HCT116 (cell line): Measurements from ENCODE around the gene RNF152. TPM values are rescaled to one million over a fixed set of nuclear protein-coding genes. Genes with fewer than 3 reads are reported as not detected.

Experiments used
- ATAC-seq: fragments of 200-7000 bp; cut with Tn5 transposase; 2 replicates; pipeline ENCODE4 v1.9.1; 2020; ENCODE audit warnings: mild to moderate bottlenecking, moderate library complexity
- BruUV-seq: library from RNA; stranded (reverse); fragments of 400-500 nt; replicated peaks from 2 replicates; lab custom pipeline; 2021; lab: Mats Ljungman, UMichigan
- CTCF ChIA-PET: fragments of 300-600 bp; sonication (Branson Sonifier 250); formaldehyde crosslinking; loops from one replicate; lab custom pipeline; 2021; ENCODE audit warnings: antibody characterized with exemption; lab: Charles Lee
- POLR2A ChIA-PET: fragments of 300-600, 350-600 bp; sonication (Branson Sonifier 250); formaldehyde crosslinking; loops from one replicate; lab custom pipeline; 2021; ENCODE audit warnings: antibody characterized with exemption; lab: Charles Lee
- RAD21 ChIA-PET, 2 experiments: fragments of 300-600 bp; sonication (Branson Sonifier 250); formaldehyde crosslinking; loops; one replicate each; lab custom pipeline; 2023; ENCODE audit warnings: low total read pairs in 2 of 2; ENCODE audit not compliant: uncharacterized antibody in 2 of 2, unreplicated experiment in 2 of 2, low non-redundant PET in 1 of 2; lab: Charles Lee
- DNase-seq: peaks from one replicate; pipeline ENCODE4 v3.0.0-alpha.2; 2010; ENCODE audit warnings: low read depth, low spot score
- H2AFZ ChIP-seq: fragments of 200-600 bp; shearing (Covaris generic), sonication (generic); 2 replicates; pipeline ENCODE4 v1.6.1; 2017; ENCODE audit warnings: low read depth, mixed run types, mixed read lengths, antibody characterized with exemption, low read length; ENCODE audit not compliant: poor library complexity, severe bottlenecking
- H3K27ac ChIP-seq: 2 replicates; pipeline ENCODE4 v1.5.1; 2012; ENCODE audit warnings: low read depth, low read length
- H3K27me3 ChIP-seq: fragments of 200-600 bp; sonication (generic); 2 replicates; pipeline ENCODE4 v1.6.1; 2016; ENCODE audit warnings: mixed run types, low read length, mixed read lengths; ENCODE audit not compliant: insufficient read depth
- H3K36me3 ChIP-seq, 2 experiments: fragments of 200-500 bp in 1 of 2; fragments of 200-600 bp in 1 of 2; sonication (Bioruptor generic) in 1 of 2; sonication (generic) in 1 of 2; 2 replicates each; pipeline versions ENCODE4 v1.5.1 to v1.6.1; 2014 to 2016; ENCODE audit warnings: low read length in 2 of 2, inconsistent platforms in 1 of 2, mixed read lengths in 1 of 2, mixed run types in 1 of 2; ENCODE audit not compliant: insufficient read depth in 2 of 2, control insufficient read depth in 1 of 2
- H3K4me1 ChIP-seq, 2 experiments: fragments of 200-600 bp in 1 of 2; sonication (generic) in 1 of 2; 2 replicates each; pipeline versions ENCODE4 v1.5.1 to v1.6.1; 2012 to 2017; ENCODE audit warnings: low read length in 2 of 2, inconsistent platforms in 1 of 2, mild to moderate bottlenecking in 1 of 2, mixed read lengths in 1 of 2, mixed run types in 1 of 2, moderate library complexity in 1 of 2; ENCODE audit not compliant: insufficient read depth in 2 of 2, control insufficient read depth in 1 of 2
- H3K4me2 ChIP-seq: fragments of 200-600 bp; sonication (generic); 2 replicates; pipeline ENCODE4 v1.6.1; 2017; ENCODE audit warnings: mixed run types, low read length, mixed read lengths
- H3K4me3 ChIP-seq, 2 experiments: fragments of 200-600 bp in 1 of 2; sonication (generic) in 1 of 2; replicated peaks in 1 of 2; 2 replicates each; pipeline ENCODE4 v1.5.1; 2011 to 2016; ENCODE audit warnings: low read length in 2 of 2, control low read depth in 1 of 2, low read depth in 1 of 2, mild to moderate bottlenecking in 1 of 2, mixed read lengths in 1 of 2, mixed run types in 1 of 2
- H3K79me2 ChIP-seq: fragments of 200-600 bp; sonication (generic); 2 replicates; pipeline ENCODE4 v1.6.1; 2017; ENCODE audit warnings: mild to moderate bottlenecking, mixed run types, low read length, moderate library complexity, mixed read lengths; ENCODE audit not compliant: insufficient read depth
- H3K9ac ChIP-seq: fragments of 200-600 bp; sonication (generic); 2 replicates; pipeline ENCODE4 v1.6.1; 2016; ENCODE audit warnings: low read length, mixed read lengths
- H3K9me2 ChIP-seq: fragments of 200-600 bp; sonication (generic), shearing (Covaris generic); 2 replicates; pipeline ENCODE4 v1.6.1; 2017; ENCODE audit warnings: mixed run types, mild to moderate bottlenecking, moderate library complexity; ENCODE audit not compliant: insufficient read depth
- H3K9me3 ChIP-seq, 2 experiments: fragments of 200-500 bp in 1 of 2; fragments of 200-600 bp in 1 of 2; sonication (Bioruptor generic) in 1 of 2; sonication (generic) in 1 of 2; 2 replicates each; pipeline ENCODE4 v1.6.1; 2014 to 2017; ENCODE audit warnings: low read length in 2 of 2, mixed read lengths in 2 of 2, inconsistent platforms in 1 of 2, low read depth in 1 of 2, mild to moderate bottlenecking in 1 of 2, mixed run types in 1 of 2, moderate library complexity in 1 of 2; ENCODE audit not compliant: control insufficient read depth in 1 of 2, insufficient read depth in 1 of 2
- H4K20me1 ChIP-seq: fragments of 200-600 bp; sonication (generic), shearing (Covaris generic); 2 replicates; pipeline ENCODE4 v1.6.1; 2017; ENCODE audit warnings: mixed run types, mild to moderate bottlenecking, moderate library complexity; ENCODE audit not compliant: insufficient read depth
- CBX3 ChIP-seq: IDR thresholded peaks from 2 replicates; pipeline ENCODE4 v1.6.1; 2012; ENCODE audit warnings: low read depth
- CEBPB ChIP-seq: IDR thresholded peaks from 2 replicates; pipeline ENCODE4 v1.6.1; 2012; ENCODE audit warnings: low read depth
- EZH2 ChIP-seq: fragments of 200-600 bp; sonication (generic); IDR thresholded peaks from 2 replicates; pipeline ENCODE4 v1.6.1; 2017; ENCODE audit warnings: antibody characterized with exemption, mixed run types
- EZH2phosphoT487 ChIP-seq: fragments of 200-600 bp; IDR thresholded peaks from 2 replicates; pipeline ENCODE4 v1.6.1; 2018; ENCODE audit warnings: antibody characterized with exemption, borderline replicate concordance
- JUND ChIP-seq: IDR thresholded peaks from 2 replicates; pipeline ENCODE4 v1.6.1; 2012
- POLR2A ChIP-seq: IDR thresholded peaks from 2 replicates; pipeline ENCODE4 v1.7.0; 2011; ENCODE audit warnings: borderline replicate concordance; ENCODE audit not compliant: insufficient read depth, insufficient read length; ENCODE audit errors: extremely low read depth
- RAD21 ChIP-seq: IDR thresholded peaks from 2 replicates; pipeline ENCODE4 v1.6.1; 2012; ENCODE audit warnings: low read depth, mild to moderate bottlenecking
- SP1 ChIP-seq: IDR thresholded peaks from 2 replicates; pipeline ENCODE4 v1.6.1; 2012; ENCODE audit warnings: low read depth
- SRF ChIP-seq: IDR thresholded peaks from 2 replicates; pipeline ENCODE4 v1.6.1; 2012; ENCODE audit warnings: low read depth
- ZFX ChIP-seq: fragments of 450-650 bp; IDR thresholded peaks from 2 replicates; pipeline ENCODE4 v1.6.1; 2017
- intact Hi-C: fragments of 100-400 bp; cut with micrococcal nuclease; formaldehyde crosslinking; loops from 2 replicates; pipeline ENCODE4 v1.10.0; 2022
- total RNA-seq: library from RNA; stranded (reverse); gene quantifications from one replicate; pipeline ENCODE4 v1.2.1, GENCODE V29; 2021; ENCODE audit not compliant: unreplicated experiment
- TF ChIP-seq, protein P1 (sequence below): IDR thresholded peaks from 2 replicates; pipeline ENCODE4 v1.6.1; 2012

RNF152 gene
- total RNA-seq, 1 experiment from 2014 or later: 0.47 TPM

DNA sequence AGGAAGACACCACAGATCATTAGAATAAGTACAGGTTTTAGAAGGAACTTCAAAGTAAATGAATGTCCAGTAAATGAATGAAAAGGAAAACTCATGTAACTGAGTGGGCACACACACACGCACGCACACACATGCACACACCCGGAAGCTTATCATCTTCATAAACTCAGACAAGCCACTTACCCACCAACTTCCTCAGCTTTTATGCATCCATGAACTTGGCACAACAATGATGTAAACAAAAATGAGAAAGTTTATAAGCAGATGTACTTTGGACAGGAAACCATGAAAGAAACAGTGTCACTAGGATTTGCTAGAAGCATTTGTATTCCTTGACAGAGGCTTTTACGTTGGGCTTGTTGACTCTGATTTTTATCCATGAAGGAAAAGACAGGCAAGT, 23.2 kb downstream of the RNF152 start:
- ChIA-PET RAD21 (no interaction called here), CTCF (no interaction called here)
- no peak for ATAC-seq

DNA sequence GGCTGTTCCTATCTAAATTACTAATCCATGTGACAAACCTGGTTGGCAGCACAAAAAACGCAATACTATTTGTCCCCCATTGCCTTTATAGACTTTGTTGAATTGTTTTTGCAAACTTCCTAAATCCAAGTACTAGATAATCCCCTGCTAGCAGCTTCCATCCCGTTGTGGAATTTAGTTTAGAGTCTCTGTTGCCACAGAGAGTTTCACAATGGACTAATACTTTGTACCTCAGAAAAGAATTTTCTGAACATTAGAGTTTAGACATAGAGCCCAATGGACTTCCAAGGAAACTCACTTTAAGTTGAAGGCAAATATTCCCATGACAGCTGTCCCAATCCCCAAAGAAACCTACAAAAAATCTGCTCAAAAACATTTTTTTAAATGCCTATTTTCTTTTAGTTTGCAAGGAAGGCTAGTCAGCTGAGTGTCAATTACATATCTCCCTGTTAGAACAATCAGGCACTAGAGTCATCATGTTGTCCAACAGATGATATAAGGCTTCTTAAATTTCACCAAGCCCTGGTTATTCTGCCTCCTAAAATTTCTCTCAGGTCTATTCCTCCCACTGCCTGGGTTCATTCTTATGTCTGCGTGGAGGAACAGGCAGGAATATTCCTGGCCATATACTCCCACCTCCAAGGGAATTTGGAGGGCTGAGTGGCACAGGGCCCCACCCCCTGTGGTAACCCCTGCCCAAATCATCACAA, 27.2 kb downstream of the RNF152 start:
- ChIA-PET POLR2A (no interaction called here), CTCF (no interaction called here), RAD21 (no interaction called here)
- DNase-seq (no peak), ATAC-seq (no peak)
- Histone ChIP-seq H3K4me1 (no peaks in the 10 kb centered on the region), H3K4me2 (no peak overlapping the region), H3K4me3 (no peak overlapping the region), H3K27ac (no peak overlapping the region), H3K9me2 (no peaks in the 10 kb centered on the region), H3K27me3 (no peaks in the 10 kb centered on the region), H3K36me3 (no peaks in the 10 kb centered on the region), H3K79me2 (no peaks in the 10 kb centered on the region), H4K20me1 (no peaks in the 10 kb centered on the region), H2AFZ (no peak overlapping the region), H3K9ac (no peak overlapping the region), H3K9me3 (no peaks in the 10 kb centered on the region)
- TF ChIP-seq EZH2phosphoT487: no peak
- TF ChIP-seq CBX3: no peak
- intact Hi-C loops: no loop called here
- no TSS peak for BruUV-seq

More for the DNA sequence above, 23.2 kb downstream of the RNF152 start:
- no TSS peak for BruUV-seq
- Histone ChIP-seq H2AFZ (no peak overlapping the region), H3K36me3 (no peaks in the 10 kb centered on the region), H3K9ac (no peak overlapping the region), H3K27me3 (no peaks in the 10 kb centered on the region), H3K27ac (no peak overlapping the region), H3K4me2 (no peak overlapping the region), H4K20me1 (no peaks in the 10 kb centered on the region), H3K4me3 (no peak overlapping the region), H3K4me1 (no peaks in the 10 kb centered on the region), H3K79me2 (no peaks in the 10 kb centered on the region), H3K9me3 (no peaks in the 10 kb centered on the region), H3K9me2 (no peaks in the 10 kb centered on the region)
- POLR2A ChIA-PET: no interaction called here
- DNase-seq: no peak
- no peak for TF ChIP-seq RAD21
- TF ChIP-seq POLR2A: no peak
- no peak for TF ChIP-seq JUND
- TF ChIP-seq, protein P1, sequence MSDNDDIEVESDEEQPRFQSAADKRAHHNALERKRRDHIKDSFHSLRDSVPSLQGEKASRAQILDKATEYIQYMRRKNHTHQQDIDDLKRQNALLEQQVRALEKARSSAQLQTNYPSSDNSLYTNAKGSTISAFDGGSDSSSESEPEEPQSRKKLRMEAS: no peak
- TF ChIP-seq SRF: no peak
- no peak for TF ChIP-seq EZH2phosphoT487
- no peak for TF ChIP-seq SP1
- TF ChIP-seq CEBPB: no peak
- TF ChIP-seq ZFX: no peak
- TF ChIP-seq EZH2: no peak
- intact Hi-C loops: no loop called here
